Measurements from ENCODE around the gene IFT27.

IFT27 gene

GRCh38 chr22:36753120-36753802, 22.7 kb downstream of the IFT27 start:
- H3K9ac ChIP-seq (ENCODE audit: low read length) = no peak overlapping the region
- H3K4me1 ChIP-seq (ENCODE audit: insufficient read depth, low read length) = no peaks in the 10 kb centered on the region
- no peak overlapping the region for H3K27ac ChIP-seq (ENCODE audit: low read depth, low read length)
- peaks cover 8 to 27% of the 10 kb centered on the region in 2 donors for H3K27me3 ChIP-seq (ENCODE audit: control insufficient read depth in 1 of 2, insufficient read depth in 2 of 2, low read length in 2 of 2)
- no peaks in the 10 kb centered on the region for H3K9me3 ChIP-seq (ENCODE audit: low read length)
- no peak overlapping the region for H3K4me3 ChIP-seq (ENCODE audit: low read depth in 1 of 2, low read length in 2 of 2)
- H3K36me3 ChIP-seq (ENCODE audit: insufficient read depth, low read length) = no peaks in the 10 kb centered on the region

GRCh38 chr22:36746375-36746970, 29.4 kb downstream of the IFT27 start:
- no peaks in the 10 kb centered on the region for H3K9me3 ChIP-seq (ENCODE audit: low read length)
- H3K27ac ChIP-seq (ENCODE audit: low read depth, low read length) = no peak overlapping the region

GRCh38 chr22:36745301-36745995, 30.5 kb downstream of the IFT27 start:
- H3K4me3 ChIP-seq (ENCODE audit: low read depth in 1 of 2, low read length in 2 of 2) = no peak overlapping the region
- H3K4me1 ChIP-seq (ENCODE audit: insufficient read depth, low read length) = no peaks in the 10 kb centered on the region
- H3K36me3 ChIP-seq (ENCODE audit: insufficient read depth, low read length) = no peaks in the 10 kb centered on the region
- no peak overlapping the region for H3K9ac ChIP-seq (ENCODE audit: low read length)
- no peak overlapping the region for H3K27ac ChIP-seq (ENCODE audit: low read depth, low read length)
- H3K27me3 ChIP-seq (ENCODE audit: control insufficient read depth in 1 of 2, insufficient read depth in 2 of 2, low read length in 2 of 2) = peaks cover 0 to 20% of the 10 kb centered on the region in 2 donors
- H3K9me3 ChIP-seq (ENCODE audit: low read length) = no peaks in the 10 kb centered on the region

More at GRCh38 chr22:36746375-36746970, 29.4 kb downstream of the IFT27 start:
- no peak overlapping the region for H3K9ac ChIP-seq (ENCODE audit: low read length)
- H3K36me3 ChIP-seq (ENCODE audit: insufficient read depth, low read length) = no peaks in the 10 kb centered on the region
- no peak overlapping the region for H3K4me3 ChIP-seq (ENCODE audit: low read depth in 1 of 2, low read length in 2 of 2)
- H3K4me1 ChIP-seq (ENCODE audit: insufficient read depth, low read length) = no peaks in the 10 kb centered on the region
- peaks cover 0 to 20% of the 10 kb centered on the region in 2 donors for H3K27me3 ChIP-seq (ENCODE audit: control insufficient read depth in 1 of 2, insufficient read depth in 2 of 2, low read length in 2 of 2)

GRCh38 chr22:36744791-36745190, 31.1 kb downstream of the IFT27 start:
- no peak overlapping the region for H3K9ac ChIP-seq (ENCODE audit: low read length)
- H3K27me3 ChIP-seq (ENCODE audit: control insufficient read depth in 1 of 2, insufficient read depth in 2 of 2, low read length in 2 of 2) = peaks cover 0 to 20% of the 10 kb centered on the region in 2 donors
- no peaks in the 10 kb centered on the region for H3K36me3 ChIP-seq (ENCODE audit: insufficient read depth, low read length)
- no peak overlapping the region for H3K4me3 ChIP-seq (ENCODE audit: low read depth in 1 of 2, low read length in 2 of 2)
- no peak overlapping the region for H3K27ac ChIP-seq (ENCODE audit: low read depth, low read length)
- no peaks in the 10 kb centered on the region for H3K4me1 ChIP-seq (ENCODE audit: insufficient read depth, low read length)
- no peaks in the 10 kb centered on the region for H3K9me3 ChIP-seq (ENCODE audit: low read length)

GRCh38 chr22:36744413-36744765, 31.5 kb downstream of the IFT27 start:
- Histone ChIP-seq H3K27ac (ENCODE audit: low read depth, low read length) (no peak overlapping the region), H3K9me3 (ENCODE audit: low read length) (no peaks in the 10 kb centered on the region), H3K36me3 (ENCODE audit: insufficient read depth, low read length) (no peaks in the 10 kb centered on the region), H3K27me3 (ENCODE audit: control insufficient read depth in 1 of 2, insufficient read depth in 2 of 2, low read length in 2 of 2) (peaks cover 0 to 20% of the 10 kb centered on the region in 2 donors), H3K9ac (ENCODE audit: low read length) (no peak overlapping the region), H3K4me3 (ENCODE audit: low read depth in 1 of 2, low read length in 2 of 2) (no peak overlapping the region), H3K4me1 (ENCODE audit: insufficient read depth, low read length) (no peaks in the 10 kb centered on the region)

- peaks cover 0 to 20% of the 10 kb centered on the region in 2 donors for H3K27me3 ChIP-seq (ENCODE audit: control insufficient read depth in 1 of 2, insufficient read depth in 2 of 2, low read length in 2 of 2)
Measured at GRCh38 chr22:36743591-36744412, 32.1 kb downstream of the IFT27 start.

GRCh38 chr22:36743011-36743410, 32.9 kb downstream of the IFT27 start:
- Histone ChIP-seq H3K9ac (ENCODE audit: low read length) (no peak overlapping the region), H3K27ac (ENCODE audit: low read depth, low read length) (no peak overlapping the region), H3K4me3 (ENCODE audit: low read depth in 1 of 2, low read length in 2 of 2) (no peak overlapping the region), H3K9me3 (ENCODE audit: low read length) (no peaks in the 10 kb centered on the region), H3K4me1 (ENCODE audit: insufficient read depth, low read length) (no peaks in the 10 kb centered on the region), H3K27me3 (ENCODE audit: control insufficient read depth in 1 of 2, insufficient read depth in 2 of 2, low read length in 2 of 2) (peaks cover 0 to 20% of the 10 kb centered on the region in 2 donors), H3K36me3 (ENCODE audit: insufficient read depth, low read length) (no peaks in the 10 kb centered on the region)

More at GRCh38 chr22:36743591-36744412, 32.1 kb downstream of the IFT27 start:
- H3K4me1 ChIP-seq (ENCODE audit: insufficient read depth, low read length) = no peaks in the 10 kb centered on the region
- H3K9ac ChIP-seq (ENCODE audit: low read length) = no peak overlapping the region
- no peaks in the 10 kb centered on the region for H3K9me3 ChIP-seq (ENCODE audit: low read length)
- no peaks in the 10 kb centered on the region for H3K36me3 ChIP-seq (ENCODE audit: insufficient read depth, low read length)
- H3K4me3 ChIP-seq (ENCODE audit: low read depth in 1 of 2, low read length in 2 of 2) = no peak overlapping the region
- no peak overlapping the region for H3K27ac ChIP-seq (ENCODE audit: low read depth, low read length)

GRCh38 chr22:36741968-36742367, 34.0 kb downstream of the IFT27 start:
- Histone ChIP-seq H3K27me3 (ENCODE audit: control insufficient read depth in 1 of 2, insufficient read depth in 2 of 2, low read length in 2 of 2) (peaks cover 0 to 20% of the 10 kb centered on the region in 2 donors), H3K9ac (ENCODE audit: low read length) (no peak overlapping the region), H3K27ac (ENCODE audit: low read depth, low read length) (no peak overlapping the region), H3K4me3 (ENCODE audit: low read depth in 1 of 2, low read length in 2 of 2) (no peak overlapping the region), H3K36me3 (ENCODE audit: insufficient read depth, low read length) (no peaks in the 10 kb centered on the region), H3K4me1 (ENCODE audit: insufficient read depth, low read length) (no peaks in the 10 kb centered on the region), H3K9me3 (ENCODE audit: low read length) (no peaks in the 10 kb centered on the region)

- H3K27me3 ChIP-seq (ENCODE audit: control insufficient read depth in 1 of 2, insufficient read depth in 2 of 2, low read length in 2 of 2) = peaks cover 0 to 15% of the 10 kb centered on the region in 2 donors
- H3K4me3 ChIP-seq (ENCODE audit: low read depth in 1 of 2, low read length in 2 of 2) = no peak overlapping the region
- H3K4me1 ChIP-seq (ENCODE audit: insufficient read depth, low read length) = no peaks in the 10 kb centered on the region
- H3K9ac ChIP-seq (ENCODE audit: low read length) = no peak overlapping the region
- no peak overlapping the region for H3K27ac ChIP-seq (ENCODE audit: low read depth, low read length)
- H3K36me3 ChIP-seq (ENCODE audit: insufficient read depth, low read length) = no peaks in the 10 kb centered on the region
- H3K9me3 ChIP-seq (ENCODE audit: low read length) = no peaks in the 10 kb centered on the region
Measured at GRCh38 chr22:36741204-36741793, 34.6 kb downstream of the IFT27 start.

- Histone ChIP-seq H3K27me3 (ENCODE audit: control insufficient read depth in 1 of 2, insufficient read depth in 2 of 2, low read length in 2 of 2) (peaks cover 0 to 10% of the 10 kb centered on the region in 2 donors), H3K9me3 (ENCODE audit: low read length) (no peaks in the 10 kb centered on the region), H3K4me1 (ENCODE audit: insufficient read depth, low read length) (no peaks in the 10 kb centered on the region), H3K9ac (ENCODE audit: low read length) (no peak overlapping the region), H3K36me3 (ENCODE audit: insufficient read depth, low read length) (no peaks in the 10 kb centered on the region), H3K27ac (ENCODE audit: low read depth, low read length) (no peak overlapping the region), H3K4me3 (ENCODE audit: low read depth in 1 of 2, low read length in 2 of 2) (no peak overlapping the region)
Measured at GRCh38 chr22:36740716-36741115, 35.2 kb downstream of the IFT27 start.

GRCh38 chr22:36739185-36739584, 36.7 kb downstream of the IFT27 start:
- Histone ChIP-seq H3K9ac (ENCODE audit: low read length) (no peak overlapping the region), H3K4me1 (ENCODE audit: insufficient read depth, low read length) (no peaks in the 10 kb centered on the region), H3K4me3 (ENCODE audit: low read depth in 1 of 2, low read length in 2 of 2) (no peak overlapping the region), H3K36me3 (ENCODE audit: insufficient read depth, low read length) (no peaks in the 10 kb centered on the region), H3K27me3 (ENCODE audit: control insufficient read depth in 1 of 2, insufficient read depth in 2 of 2, low read length in 2 of 2) (peaks cover 0 to 4% of the 10 kb centered on the region in 2 donors), H3K27ac (ENCODE audit: low read depth, low read length) (no peak overlapping the region), H3K9me3 (ENCODE audit: low read length) (no peaks in the 10 kb centered on the region)

All from muscle layer of colon (tissue), 2 donors.